ENCODE measurements around the gene ADARB2.
"Not testable (repeated sequence)": the region's sequence is repeated elsewhere in the genome, so short reads cannot be mapped to it uniquely, and the experiment has no call there.

Gene ADARB2

GRCh38 chr10:1230592-1231275, 506.6 kb downstream of the ADARB2 start:
- no peak for DNase-seq

GRCh38 chr10:1230138-1230537, 507.2 kb downstream of the ADARB2 start:
- DNase-seq, result no peak

GRCh38 chr10:1229574-1229973, 507.8 kb downstream of the ADARB2 start:
- DNase-seq, result no peak

GRCh38 chr10:1229116-1229515, 508.2 kb downstream of the ADARB2 start:
- no peak for DNase-seq

- DNase-seq, result no peak
Observed at GRCh38 chr10:1228467-1228975, 508.8 kb downstream of the ADARB2 start.

GRCh38 chr10:1227510-1228402, 509.6 kb downstream of the ADARB2 start:
- DNase-seq, result no peak

- not testable (repeated sequence) for DNase-seq
Observed at GRCh38 chr10:1226907-1227306, 510.4 kb downstream of the ADARB2 start.

GRCh38 chr10:1219874-1220273, 517.5 kb downstream of the ADARB2 start:
- DNase-seq, result not testable (repeated sequence)

- DNase-seq, result no peak
Observed at GRCh38 chr10:1217661-1218060, 519.7 kb downstream of the ADARB2 start.

GRCh38 chr10:1217237-1217587, 520.1 kb downstream of the ADARB2 start:
- DNase-seq, result no peak

GRCh38 chr10:1216574-1217236, 520.6 kb downstream of the ADARB2 start:
- DNase-seq, result no peak

GRCh38 chr10:1215862-1216573, 521.3 kb downstream of the ADARB2 start:
- no peak for DNase-seq

- DNase-seq, result no peak
Observed at GRCh38 chr10:1214882-1215540, 522.3 kb downstream of the ADARB2 start.

GRCh38 chr10:1214071-1214675, 523.2 kb downstream of the ADARB2 start:
- DNase-seq, result no peak

- DNase-seq, result no peak
Observed at GRCh38 chr10:1213252-1214070, 523.9 kb downstream of the ADARB2 start.

GRCh38 chr10:1212571-1213141, 524.7 kb downstream of the ADARB2 start:
- DNase-seq, result no peak

GRCh38 chr10:1211844-1212570, 525.3 kb downstream of the ADARB2 start:
- no peak for DNase-seq

GRCh38 chr10:1210667-1211066, 526.7 kb downstream of the ADARB2 start:
- no peak for DNase-seq

GRCh38 chr10:1209355-1209979, 527.9 kb downstream of the ADARB2 start:
- no peak for DNase-seq
